HFF-Myc (cell line): Measurements from ENCODE around the gene MYD88.
A peak's percentile ranks its signal among the peaks of the same experiment; 100 is the strongest.

Experiments
- DNase-seq: peaks from one replicate; pipeline ENCODE4 v3.0.0-alpha.2; 2011; ENCODE audit warnings: low read depth; ENCODE audit errors: extremely low read depth
- H3K4me3 ChIP-seq: replicated peaks from 2 replicates; pipeline ENCODE4 v1.5.1; 2011; ENCODE audit warnings: low read depth, mild to moderate bottlenecking, control low read depth, low read length
- TF ChIP-seq, protein P1 (sequence below): IDR thresholded peaks from 2 replicates; pipeline ENCODE4 v1.5.1; 2012; ENCODE audit warnings: mild to moderate bottlenecking, low read depth, low read length, control low read depth; ENCODE audit errors: missing control alignments

MYD88 gene

DNA sequence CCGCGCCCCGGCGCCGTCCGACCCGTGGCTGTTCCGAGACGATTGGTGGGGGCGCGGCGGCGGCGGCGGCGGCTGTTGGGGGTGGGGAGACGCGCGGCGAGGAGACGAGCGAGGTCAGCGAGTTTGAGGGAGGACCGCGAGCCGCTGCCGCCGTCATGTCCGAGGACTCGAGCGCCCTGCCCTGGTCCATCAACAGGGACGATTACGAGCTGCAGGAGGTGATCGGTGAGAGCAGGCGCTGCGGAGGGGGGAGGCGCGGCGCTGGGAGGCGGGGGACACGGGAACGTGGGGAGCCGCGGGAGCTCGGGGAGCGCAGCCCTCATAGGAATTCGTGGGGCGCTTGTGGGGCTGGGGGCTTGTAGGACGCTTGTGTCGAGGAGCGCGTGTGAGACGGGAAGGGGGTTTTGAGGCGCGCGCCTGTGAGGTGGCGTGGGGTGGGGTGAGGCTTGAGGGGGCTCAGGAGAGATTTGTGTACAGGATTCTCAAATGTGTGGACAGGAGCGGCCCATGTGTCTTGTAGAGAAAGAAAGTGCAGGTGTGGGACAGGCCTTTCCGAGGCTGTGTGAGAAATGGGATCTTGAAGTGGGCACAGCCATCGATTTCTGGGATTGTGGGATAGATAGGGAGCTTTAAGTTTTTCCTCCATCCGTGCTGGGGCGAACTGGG is 27.4 kb downstream of the MYD88 start:
- peak overlapping the region; percentile 83 for H3K4me3 ChIP-seq
- no peak for DNase-seq
- TF ChIP-seq, protein P1, sequence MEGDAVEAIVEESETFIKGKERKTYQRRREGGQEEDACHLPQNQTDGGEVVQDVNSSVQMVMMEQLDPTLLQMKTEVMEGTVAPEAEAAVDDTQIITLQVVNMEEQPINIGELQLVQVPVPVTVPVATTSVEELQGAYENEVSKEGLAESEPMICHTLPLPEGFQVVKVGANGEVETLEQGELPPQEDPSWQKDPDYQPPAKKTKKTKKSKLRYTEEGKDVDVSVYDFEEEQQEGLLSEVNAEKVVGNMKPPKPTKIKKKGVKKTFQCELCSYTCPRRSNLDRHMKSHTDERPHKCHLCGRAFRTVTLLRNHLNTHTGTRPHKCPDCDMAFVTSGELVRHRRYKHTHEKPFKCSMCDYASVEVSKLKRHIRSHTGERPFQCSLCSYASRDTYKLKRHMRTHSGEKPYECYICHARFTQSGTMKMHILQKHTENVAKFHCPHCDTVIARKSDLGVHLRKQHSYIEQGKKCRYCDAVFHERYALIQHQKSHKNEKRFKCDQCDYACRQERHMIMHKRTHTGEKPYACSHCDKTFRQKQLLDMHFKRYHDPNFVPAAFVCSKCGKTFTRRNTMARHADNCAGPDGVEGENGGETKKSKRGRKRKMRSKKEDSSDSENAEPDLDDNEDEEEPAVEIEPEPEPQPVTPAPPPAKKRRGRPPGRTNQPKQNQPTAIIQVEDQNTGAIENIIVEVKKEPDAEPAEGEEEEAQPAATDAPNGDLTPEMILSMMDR, result no peak

DNA sequence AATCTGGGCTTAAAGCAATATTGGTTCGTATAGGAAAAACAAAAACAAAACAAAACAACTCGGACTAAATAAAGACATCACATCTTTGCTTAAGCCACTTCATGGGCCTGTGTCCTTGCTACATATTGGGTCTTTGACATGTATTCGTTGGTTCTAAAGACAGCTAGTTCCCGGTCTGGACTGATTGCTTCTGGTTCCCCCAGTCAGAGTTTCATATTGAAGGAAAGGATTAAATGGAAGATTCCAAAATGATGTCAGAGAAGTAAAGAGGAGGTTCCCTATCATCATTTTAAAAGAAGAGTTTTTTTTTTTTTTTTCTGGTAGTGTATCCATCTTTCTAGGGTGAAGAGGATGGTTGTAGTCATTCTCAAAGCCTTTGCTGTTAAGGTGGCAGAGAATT is 29.1 kb downstream of the MYD88 start:
- TF ChIP-seq, protein P1, result no peak
- peak overlapping the region; percentile 83 for H3K4me3 ChIP-seq
- DNase-seq, result no peak

DNA sequence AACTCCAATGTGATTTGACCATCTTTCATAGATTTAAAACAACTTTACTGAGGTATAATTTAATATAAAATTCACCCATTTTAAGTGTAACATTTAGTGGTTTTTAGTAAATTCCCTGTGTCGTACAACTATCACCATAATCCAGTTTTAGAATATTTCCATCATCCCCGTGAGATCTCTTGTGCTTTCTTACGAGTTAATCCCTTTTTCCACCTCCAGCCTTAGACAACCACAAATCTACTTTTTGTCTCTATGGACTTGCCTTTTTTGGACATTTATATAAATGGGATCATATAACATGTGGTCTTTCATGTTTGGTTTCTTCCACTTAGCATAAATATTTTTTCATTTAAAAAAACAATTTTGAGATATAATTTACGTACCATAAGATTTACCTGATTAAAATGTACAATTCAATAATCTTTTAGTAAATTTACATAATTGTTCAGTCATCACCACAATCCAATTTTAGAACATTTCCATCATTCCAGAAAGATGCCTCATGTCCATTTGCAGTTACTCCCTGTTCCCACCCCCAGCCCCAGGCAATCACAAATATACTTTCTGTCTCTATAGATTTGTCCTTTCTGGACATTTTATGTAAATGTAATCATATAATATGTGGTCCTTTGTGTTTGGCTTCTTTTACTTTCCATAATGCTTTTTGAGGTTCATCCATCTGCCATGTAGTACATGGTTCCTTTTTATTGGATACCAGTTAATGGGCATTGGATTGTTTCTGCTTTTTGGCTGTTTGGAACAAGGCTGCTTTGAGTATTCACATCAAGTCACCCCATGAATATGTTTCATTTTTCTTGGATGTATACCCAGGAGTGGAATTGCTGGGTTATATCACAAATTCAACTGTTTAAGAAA is 29.9 kb downstream of the MYD88 start:
- no peak for DNase-seq
- peak overlapping the region; percentile 83 for H3K4me3 ChIP-seq
- TF ChIP-seq, protein P1, result no peak

DNA sequence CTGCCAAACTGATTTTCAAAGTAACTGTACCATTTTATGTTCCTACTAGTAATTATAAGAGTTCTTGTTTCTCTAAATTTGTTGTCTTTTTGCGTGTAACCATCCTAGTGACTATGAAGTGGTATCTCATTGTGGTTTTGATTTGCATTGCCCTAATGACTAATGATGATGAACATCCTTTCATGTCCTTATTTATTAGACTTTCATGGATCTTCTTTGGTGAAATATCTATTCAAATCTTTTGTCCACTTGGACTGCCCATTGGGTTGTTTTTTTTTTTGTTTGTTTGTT is 30.5 kb downstream of the MYD88 start:
- TF ChIP-seq, protein P1, result no peak
- H3K4me3 ChIP-seq, result no peak overlapping the region
- DNase-seq, result no peak

DNA sequence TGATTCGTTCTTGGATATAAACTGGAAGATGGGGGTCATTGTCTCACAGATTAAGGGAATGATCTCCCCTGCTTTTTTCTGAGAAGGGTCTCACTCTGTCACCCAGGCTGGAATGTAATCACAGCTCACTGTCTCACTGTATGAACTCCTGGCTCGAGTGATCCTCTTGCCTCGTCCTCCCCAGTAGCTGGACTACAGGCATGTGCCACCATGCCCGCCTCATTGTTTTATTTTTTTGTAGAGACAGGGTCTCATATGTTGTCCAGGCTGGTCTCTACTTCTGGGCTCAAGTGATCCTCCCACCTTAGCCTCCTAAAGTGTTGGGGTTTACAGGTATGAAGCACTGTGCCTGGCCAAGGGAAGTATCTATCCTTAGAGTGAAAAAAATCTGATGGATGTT is 32.3 kb downstream of the MYD88 start:
- TF ChIP-seq, protein P1, result no peak
- H3K4me3 ChIP-seq, result no peak overlapping the region
- no peak for DNase-seq

DNA sequence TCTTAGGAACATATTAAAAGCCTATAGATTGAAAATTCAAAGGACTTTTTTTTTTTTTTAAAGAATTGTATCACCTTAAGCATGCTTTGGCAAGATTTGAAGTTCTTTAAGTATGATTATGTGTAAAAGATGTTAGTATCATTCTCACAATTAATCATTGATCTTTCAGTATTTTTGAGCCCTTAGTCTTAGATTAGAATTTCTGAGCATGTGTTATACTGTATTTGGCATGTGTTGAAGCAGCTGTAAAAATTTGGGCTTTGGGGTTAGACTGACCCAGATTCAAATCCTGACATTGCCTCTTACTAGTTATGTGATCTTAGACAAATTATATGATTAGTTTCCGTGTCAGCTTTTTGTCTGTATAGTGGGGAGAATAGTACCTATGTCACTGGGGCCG is 33.2 kb downstream of the MYD88 start:
- TF ChIP-seq, protein P1, result no peak
- H3K4me3 ChIP-seq, result no peak overlapping the region
- DNase-seq, result no peak
